HepG2 (cell line): ENCODE data around the gene CTAG1A. TPM values are rescaled to one million over a fixed set of nuclear protein-coding genes. Genes with fewer than 3 reads are reported as not detected.

Experiments
- ATAC-seq: fragments of 200-7000 bp; cut with Tn5 transposase; 3 replicates; pipeline ENCODE4 v1.9.1; 2020; ENCODE audit warnings: mild to moderate bottlenecking, moderate library complexity
- BruUV-seq: library from RNA; stranded (reverse); fragments of 400-500 nt; replicated peaks from 2 replicates; lab custom pipeline; 2021; lab: Mats Ljungman, UMichigan
- CTCF ChIA-PET: fragments of 300-600 bp; formaldehyde crosslinking; extraction: SDS; loops from one replicate; lab custom pipeline; 2021; ENCODE audit warnings: low total read pairs, inconsistent platforms, low intra/inter-chr PET ratio; lab: Yijun Ruan, JAX
- POLR2A ChIA-PET: fragments of 350-600 bp; sonication (Branson Sonifier 250); formaldehyde crosslinking; loops from one replicate; lab custom pipeline; 2020; ENCODE audit warnings: antibody characterized with exemption, inconsistent platforms; lab: Yijun Ruan, JAX
- DNase-seq: peaks from one replicate; pipeline ENCODE4 v3.0.0-alpha.2; 2015; ENCODE audit warnings: low spot score
- FAIRE-seq: peaks from 3 replicates; lab custom pipeline; 2011; peaks lifted over from hg19 to GRCh38; lab: Jason Lieb, UNC
- H2AFZ ChIP-seq: one replicate; pipeline ENCODE4 v1.6.1; 2011; ENCODE audit warnings: low read length, inconsistent platforms
- H3K27ac ChIP-seq: fragments of 300-600 bp; 3 replicates; pipeline ENCODE4 v1.8.0; 2011; ENCODE audit warnings: mixed run types, mild to moderate bottlenecking, mixed read lengths, low read length, inconsistent platforms; ENCODE audit not compliant: insufficient read depth; ENCODE audit errors: extremely low read length
- H3K27me3 ChIP-seq, 2 experiments: fragments of 200-600 bp in 1 of 2; 2 replicates in 1 of 2; 3 replicates in 1 of 2; pipeline versions ENCODE4 v1.6.0 to v1.8.0; 2011; ENCODE audit warnings: low read length in 2 of 2, mild to moderate bottlenecking in 2 of 2, moderate library complexity in 2 of 2, inconsistent platforms in 1 of 2; ENCODE audit not compliant: insufficient read depth in 2 of 2, control insufficient read depth in 1 of 2
- H3K36me3 ChIP-seq, 2 experiments: fragments of 200-600 bp in 1 of 2; replicated peaks in 1 of 2; 2 replicates in 1 of 2; 3 replicates in 1 of 2; pipeline versions ENCODE4 v1.5.1 to v1.8.0; 2011; ENCODE audit warnings: low read length in 2 of 2, inconsistent platforms in 1 of 2; ENCODE audit not compliant: insufficient read depth in 2 of 2, control insufficient read depth in 1 of 2
- H3K4me1 ChIP-seq: 2 replicates; pipeline ENCODE4 v1.5.1; 2012; ENCODE audit warnings: low read length, inconsistent platforms; ENCODE audit not compliant: insufficient read depth
- H3K4me2 ChIP-seq: 2 replicates; pipeline ENCODE4 v1.6.0; 2011; ENCODE audit warnings: low read depth, low read length, inconsistent platforms
- H3K4me3 ChIP-seq, 3 experiments: fragments of 200-600 bp in 1 of 3; sonication (generic), shearing (Covaris generic) in 1 of 3; replicated peaks in 1 of 3; 2 replicates each; pipeline ENCODE4 v1.5.1; 2011 to 2016; ENCODE audit warnings: low read length in 3 of 3, inconsistent platforms in 2 of 3, low read depth in 2 of 3, mild to moderate bottlenecking in 2 of 3, control low read depth in 1 of 3, mixed read lengths in 1 of 3; ENCODE audit not compliant: insufficient read depth in 1 of 3
- H3K79me2 ChIP-seq: one replicate; pipeline ENCODE4 v1.6.1; 2011; ENCODE audit warnings: low read length, inconsistent platforms; ENCODE audit not compliant: insufficient read depth
- H3K9ac ChIP-seq: 2 replicates; pipeline ENCODE4 v1.6.0; 2011; ENCODE audit warnings: mild to moderate bottlenecking, low read depth, low read length, inconsistent platforms; ENCODE audit not compliant: insufficient read depth
- H3K9me3 ChIP-seq: 2 replicates; pipeline ENCODE4 v1.5.1; 2012; ENCODE audit warnings: mild to moderate bottlenecking, low read length
- H4K20me1 ChIP-seq: 2 replicates; pipeline ENCODE4 v1.6.0; 2011; ENCODE audit warnings: inconsistent platforms, mild to moderate bottlenecking, low read length, moderate library complexity; ENCODE audit not compliant: insufficient read depth
- FOXP4 ChIP-seq: sonication (generic); formaldehyde crosslinking; IDR thresholded peaks from 2 replicates; pipeline ENCODE4 v1.4.0; 2020; ENCODE audit warnings: missing genetic modification reagents
- KMT2B ChIP-seq: IDR thresholded peaks from 2 replicates; pipeline ENCODE4 v1.6.1; 2016; ENCODE audit warnings: missing genetic modification reagents, missing compliant biosample characterization
- MTF2 ChIP-seq: sonication (generic); formaldehyde crosslinking; IDR thresholded peaks from 2 replicates; pipeline ENCODE4 v1.5.0; 2020; ENCODE audit warnings: missing genetic modification reagents, borderline replicate concordance
- SPEN ChIP-seq: sonication (generic); formaldehyde crosslinking; IDR thresholded peaks from 2 replicates; pipeline ENCODE4 v1.5.1; 2020; ENCODE audit warnings: low read depth, mild to moderate bottlenecking, missing genetic modification reagents
- XBP1 ChIP-seq: sonication (generic); formaldehyde crosslinking; IDR thresholded peaks from 2 replicates; pipeline ENCODE4 v1.5.0; 2020; ENCODE audit warnings: missing genetic modification reagents
- ZNF260 ChIP-seq: sonication (generic); formaldehyde crosslinking; IDR thresholded peaks from 2 replicates; pipeline ENCODE4 v1.4.0; 2020; ENCODE audit warnings: missing genetic modification reagents, low read depth, mild to moderate bottlenecking, borderline replicate concordance
- ZSCAN31 ChIP-seq: sonication (generic); formaldehyde crosslinking; IDR thresholded peaks from 2 replicates; pipeline ENCODE4 v1.5.0; 2020; ENCODE audit warnings: low read depth, mild to moderate bottlenecking, missing genetic modification reagents
- WGBS: methylation state at CpG from one replicate; pipeline ENCODE4 v1.1.6; 2017; ENCODE audit warnings: low lambda C conversion rate; 5-methylcytosine and 5-hydroxymethylcytosine counted together
- in situ Hi-C: cut with HindIII; loops from 2 replicates; pipeline ENCODE4 v1.10.0; 2017; ENCODE audit warnings: low pct_unique_long_range_greater_than_20kb; ENCODE audit not compliant: extremely low pct_ligation_motif_present
- intact Hi-C: fragments of 100-400 bp; cut with micrococcal nuclease; formaldehyde crosslinking; loops from one replicate; pipeline ENCODE4 v1.10.0; 2022; ENCODE audit not compliant: unreplicated experiment
- polyA plus RNA-seq, 8 experiments: library from polyadenylated mRNA; depleted of rRNA in 3 of 8; stranded (reverse) in 7 of 8; unstranded in 1 of 8; fragments of >200 nt; fragmentation: Illumina TruSeq in 4 of 8; extraction: Trizol in 4 of 8; gene quantifications; 2 replicates each; pipeline versions ENCODE4 v1.2.1 to v1.2.3, GENCODE V29; 2011 to 2016; ENCODE audit warnings: low read depth in 4 of 8, missing spikeins in 1 of 8, mixed read lengths in 1 of 8; ENCODE audit not compliant: insufficient read depth in 1 of 8
- total RNA-seq, 5 experiments: library from RNA; depleted of rRNA; stranded (reverse); fragments of >200 nt; fragmentation: Illumina TruSeq; extraction: Trizol; gene quantifications; 2 replicates each; pipeline ENCODE4 v1.2.3, GENCODE V29; 2016; ENCODE audit warnings: low read depth in 1 of 5

CTAG1A gene
- total and polyA plus RNA-seq, 2 of the 13 experiments (the other 11 are each of a cell fraction or from before 2014, with no cell fraction given) = not detected

GRCh38 chrX:154592505-154592904 is 7.6 kb downstream of the CTAG1A start:
- DNase-seq = no peak
- POLR2A ChIA-PET = no interaction called here
- no peak overlapping the region for H3K4me2 ChIP-seq
- ATAC-seq = no peak
- H3K9me3 ChIP-seq = no peaks in the 10 kb centered on the region
- in situ Hi-C loops = loop anchor here (25.0 kb wide), 1 partner anchor 245 kb away; the partner anchor contains the start of gene SMIM9
- no peaks in the 10 kb centered on the region for H3K4me1 ChIP-seq
- no peak overlapping the region for H3K27ac ChIP-seq
- H3K27me3 ChIP-seq = 0 out of 5 replicates have a peak, but pooled peaks cover 0 to 6% of the 10 kb centered on the region in 2 experiments
- no peak overlapping the region for H3K9ac ChIP-seq
- H3K4me3 ChIP-seq = no peak overlapping the region
- no peak overlapping the region for H2AFZ ChIP-seq
- H4K20me1 ChIP-seq = no peaks in the 10 kb centered on the region
- no TSS peak for BruUV-seq
- no peaks in the 10 kb centered on the region for H3K36me3 ChIP-seq
- intact Hi-C loops = no loop called here
- CTCF ChIA-PET = no interaction called here
- no peak for TF ChIP-seq FOXP4 (CRISPR knock-in tag)
- TF ChIP-seq MTF2 (CRISPR knock-in tag) = no peak
- TF ChIP-seq ZSCAN31 (CRISPR knock-in tag) = no peak
- no peak for TF ChIP-seq SPEN
- TF ChIP-seq KMT2B (CRISPR knock-in tag) = no peak
- no peak for TF ChIP-seq ZNF260 (CRISPR knock-in tag)
- TF ChIP-seq XBP1 (CRISPR knock-in tag) = no peak
- WGBS = 56% methylated on average over 3 of the region's 5 CpGs
- no peak for FAIRE-seq
- H3K79me2 ChIP-seq = no peaks in the 10 kb centered on the region
